TTC549 (cell line): ENCODE measurements around the gene COG3.
"Not testable (repeated sequence)": the region's sequence is repeated elsewhere in the genome, so short reads cannot be mapped to it uniquely, and the experiment has no call there.

Experiments
- FAIRE-seq: peaks from 2 replicates; lab custom pipeline; 2012; peaks lifted over from hg19 to GRCh38; lab: Jason Lieb, UNC

COG3 gene, protein sequence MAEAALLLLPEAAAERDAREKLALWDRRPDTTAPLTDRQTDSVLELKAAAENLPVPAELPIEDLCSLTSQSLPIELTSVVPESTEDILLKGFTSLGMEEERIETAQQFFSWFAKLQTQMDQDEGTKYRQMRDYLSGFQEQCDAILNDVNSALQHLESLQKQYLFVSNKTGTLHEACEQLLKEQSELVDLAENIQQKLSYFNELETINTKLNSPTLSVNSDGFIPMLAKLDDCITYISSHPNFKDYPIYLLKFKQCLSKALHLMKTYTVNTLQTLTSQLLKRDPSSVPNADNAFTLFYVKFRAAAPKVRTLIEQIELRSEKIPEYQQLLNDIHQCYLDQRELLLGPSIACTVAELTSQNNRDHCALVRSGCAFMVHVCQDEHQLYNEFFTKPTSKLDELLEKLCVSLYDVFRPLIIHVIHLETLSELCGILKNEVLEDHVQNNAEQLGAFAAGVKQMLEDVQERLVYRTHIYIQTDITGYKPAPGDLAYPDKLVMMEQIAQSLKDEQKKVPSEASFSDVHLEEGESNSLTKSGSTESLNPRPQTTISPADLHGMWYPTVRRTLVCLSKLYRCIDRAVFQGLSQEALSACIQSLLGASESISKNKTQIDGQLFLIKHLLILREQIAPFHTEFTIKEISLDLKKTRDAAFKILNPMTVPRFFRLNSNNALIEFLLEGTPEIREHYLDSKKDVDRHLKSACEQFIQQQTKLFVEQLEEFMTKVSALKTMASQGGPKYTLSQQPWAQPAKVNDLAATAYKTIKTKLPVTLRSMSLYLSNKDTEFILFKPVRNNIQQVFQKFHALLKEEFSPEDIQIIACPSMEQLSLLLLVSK

DNA sequence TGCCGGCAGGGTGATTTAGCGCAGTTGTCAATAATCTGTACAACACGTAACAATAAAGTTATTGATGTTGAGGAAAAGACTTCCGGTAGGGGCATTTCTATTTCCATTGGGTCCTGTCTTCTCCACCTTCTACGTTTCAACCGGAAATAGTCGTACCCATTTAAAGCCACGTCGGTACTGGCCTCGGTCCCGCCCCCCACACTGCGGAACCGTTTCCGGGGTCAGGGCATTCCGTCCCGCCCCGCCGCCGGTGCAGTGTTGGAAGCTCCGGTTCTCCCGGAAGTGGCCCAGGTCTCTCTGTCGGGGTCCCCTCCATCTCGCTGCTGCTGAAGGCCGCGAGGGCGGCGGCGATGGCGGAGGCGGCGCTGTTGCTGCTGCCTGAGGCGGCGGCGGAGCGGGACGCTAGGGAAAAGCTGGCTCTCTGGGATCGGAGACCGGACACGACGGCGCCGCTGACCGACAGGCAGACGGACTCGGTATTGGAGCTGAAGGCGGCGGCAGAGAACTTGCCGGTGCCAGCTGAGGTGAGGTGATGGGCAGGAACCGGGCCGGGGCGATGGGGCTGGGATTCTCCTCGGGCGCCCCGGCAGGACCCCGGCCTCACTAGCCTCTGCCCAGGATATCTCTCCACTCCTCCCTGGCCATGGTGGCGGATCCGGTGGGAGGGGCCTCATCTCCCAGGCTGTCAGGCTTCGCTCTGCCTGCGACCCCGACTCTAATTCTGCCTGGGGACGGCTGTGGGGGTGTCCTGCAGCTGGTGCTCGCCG is at the start of gene COG3:
Gene COG3 (plus strand): TSS at position 253 of the 767 bp plus-strand sequence. CDS start 98 bp downstream, at position 351.
- peak; percentile 94 for FAIRE-seq

DNA sequence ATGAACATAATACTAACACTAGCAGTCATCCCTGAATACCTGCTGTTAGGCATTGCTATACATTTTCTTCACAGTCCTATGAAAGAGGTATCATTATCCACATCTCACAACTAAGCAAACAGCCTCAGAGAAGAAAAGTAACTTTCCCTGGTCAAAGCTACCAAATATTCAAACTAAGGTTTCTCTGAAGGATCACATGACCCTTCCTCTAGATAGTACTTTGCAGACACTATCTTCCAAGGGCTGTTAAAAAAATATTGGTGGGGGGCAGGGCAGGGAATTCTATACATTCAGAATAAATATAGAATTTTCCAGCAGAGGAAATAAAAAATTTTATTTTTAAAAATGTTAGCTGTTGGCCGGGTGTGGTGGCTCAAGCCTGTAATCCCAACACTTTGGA is 49.6 kb upstream of the COG3 start:
- FAIRE-seq: no peak

DNA sequence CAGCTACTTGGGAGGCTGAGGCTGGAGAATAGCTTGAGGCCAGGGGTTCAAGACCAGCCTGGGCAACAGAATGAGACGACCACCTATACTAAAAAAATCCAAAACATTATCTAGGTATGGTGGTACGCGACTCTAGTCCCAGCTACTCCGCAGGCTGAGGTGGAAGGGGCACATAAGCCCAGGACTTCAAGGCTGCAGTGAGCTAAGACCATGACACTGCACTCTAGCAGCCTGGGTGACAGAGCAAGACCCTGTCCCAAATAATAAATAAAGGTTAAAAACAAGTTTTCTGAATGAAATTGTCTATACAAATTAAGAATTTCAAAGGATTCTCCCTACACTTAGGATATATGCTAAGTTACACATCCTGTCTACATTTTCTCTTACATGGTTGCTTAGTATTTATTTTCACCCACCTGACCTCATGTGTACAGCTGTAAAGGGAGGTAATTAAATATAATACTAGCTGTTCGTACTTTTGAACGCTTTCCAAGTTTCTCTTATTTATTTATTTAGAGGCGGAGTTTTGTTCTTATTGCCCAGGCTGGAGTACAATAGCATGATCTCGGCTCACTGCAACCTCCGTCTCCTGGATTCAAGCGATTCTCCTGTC is 48.1 kb upstream of the COG3 start:
- FAIRE-seq: no peak

DNA sequence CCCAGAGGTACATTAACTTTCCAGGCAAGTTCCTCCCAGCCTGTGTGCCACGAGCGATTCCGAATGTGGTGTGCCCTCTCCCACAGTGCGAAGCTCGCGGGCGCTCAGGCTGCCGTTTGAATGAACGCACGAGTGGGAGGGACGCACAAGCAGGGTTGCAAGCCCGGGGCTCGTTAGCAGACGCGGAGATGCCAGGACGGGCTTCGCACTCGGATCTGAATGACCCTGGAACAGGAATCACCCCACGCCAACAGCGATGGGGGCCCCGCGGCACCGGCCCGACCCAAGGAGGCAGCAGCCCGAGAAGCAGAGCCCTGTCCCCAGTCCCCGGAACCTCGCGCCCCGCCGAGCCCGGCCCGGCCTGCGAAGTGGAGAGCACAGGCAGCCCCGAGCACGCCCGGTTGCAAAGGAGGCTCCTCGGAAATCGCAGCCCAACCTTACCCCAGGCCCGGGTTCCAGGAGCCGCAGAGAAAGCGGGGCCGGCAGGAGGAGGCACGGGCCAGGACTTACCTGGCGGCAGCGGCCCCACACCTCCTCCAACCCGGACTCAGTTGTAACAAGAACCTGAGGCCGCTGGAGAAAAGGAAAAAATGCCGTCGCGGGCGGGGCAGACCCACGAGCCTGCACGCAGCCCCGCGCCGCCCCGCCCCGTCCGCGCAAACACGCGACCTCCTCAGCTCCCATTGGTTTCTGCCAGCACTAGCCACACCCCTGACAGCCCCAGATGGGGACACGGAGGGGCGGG is 46.8 kb upstream of the COG3 start, which contains the start of gene SLC25A30:
Gene SLC25A30 (minus strand): TSS at position 584 of the 745 bp plus-strand sequence. CDS start 6,948 bp downstream, outside the sequence.
- FAIRE-seq: no peak

DNA sequence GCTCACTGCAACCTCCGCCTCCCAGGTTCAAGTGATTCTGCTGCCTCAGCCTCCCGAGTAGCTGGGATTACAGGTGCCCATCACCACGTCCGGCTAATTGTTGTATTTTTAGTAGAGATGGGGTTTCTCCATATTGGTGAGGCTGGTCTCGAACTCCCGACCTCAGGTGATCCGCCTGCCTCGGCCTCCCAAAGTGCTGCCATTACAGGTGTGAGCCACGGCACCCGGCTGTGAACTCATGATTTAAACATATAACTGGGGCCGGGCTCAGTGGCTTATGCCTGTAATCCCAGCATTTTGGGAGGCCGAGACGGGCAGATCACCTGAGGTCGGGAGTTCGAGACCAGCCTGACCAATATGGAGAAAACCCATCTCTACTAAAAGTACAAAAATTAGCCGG is 45.4 kb upstream of the COG3 start:
- not testable (repeated sequence) for FAIRE-seq

DNA sequence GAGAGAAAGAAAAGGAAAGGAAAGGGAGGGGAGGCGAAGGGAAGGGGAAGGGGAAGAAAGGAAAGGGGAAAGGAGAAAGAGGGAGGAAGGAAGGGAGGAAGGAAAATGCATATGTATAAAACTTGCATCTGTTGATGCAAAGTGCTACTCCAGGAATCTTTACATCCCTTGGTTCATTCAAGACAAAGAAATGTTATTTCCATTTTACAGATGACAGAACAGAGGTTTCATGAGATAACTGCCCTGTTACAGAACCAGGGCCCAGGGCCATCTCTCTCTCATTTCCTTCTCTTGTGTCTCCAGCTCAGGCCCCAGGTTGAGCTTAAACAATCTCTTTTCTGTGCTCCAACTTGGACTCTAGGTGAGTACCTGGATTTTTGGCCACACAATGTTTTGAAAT is 44.8 kb upstream of the COG3 start:
- FAIRE-seq: no peak

DNA sequence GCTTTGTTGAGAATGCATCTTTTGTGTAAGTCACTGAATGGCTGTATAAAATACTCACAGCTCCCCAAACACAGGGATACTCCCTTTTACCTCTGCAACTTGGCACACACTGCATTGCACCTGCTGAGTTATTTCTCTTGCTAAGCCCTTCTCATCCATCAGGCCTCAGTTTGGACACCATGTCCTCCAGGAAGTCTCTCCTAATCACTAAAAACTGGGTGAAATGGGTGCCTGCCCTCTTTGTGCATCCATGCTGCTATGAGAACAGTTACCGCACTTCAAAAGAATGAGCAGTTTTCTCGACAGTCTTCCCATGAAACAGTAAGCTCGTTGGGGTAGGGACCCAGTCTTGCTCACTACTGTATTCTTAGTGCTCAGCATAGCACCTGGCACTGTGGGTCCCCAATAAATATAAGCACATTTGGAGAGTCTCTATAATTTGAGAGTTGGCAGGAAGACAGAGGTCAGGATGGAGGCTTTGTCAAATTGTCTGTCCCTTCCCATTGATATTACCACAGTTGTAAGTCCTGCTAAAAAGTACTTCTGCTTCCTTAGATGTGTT is 41.9 kb upstream of the COG3 start:
- no peak for FAIRE-seq

DNA sequence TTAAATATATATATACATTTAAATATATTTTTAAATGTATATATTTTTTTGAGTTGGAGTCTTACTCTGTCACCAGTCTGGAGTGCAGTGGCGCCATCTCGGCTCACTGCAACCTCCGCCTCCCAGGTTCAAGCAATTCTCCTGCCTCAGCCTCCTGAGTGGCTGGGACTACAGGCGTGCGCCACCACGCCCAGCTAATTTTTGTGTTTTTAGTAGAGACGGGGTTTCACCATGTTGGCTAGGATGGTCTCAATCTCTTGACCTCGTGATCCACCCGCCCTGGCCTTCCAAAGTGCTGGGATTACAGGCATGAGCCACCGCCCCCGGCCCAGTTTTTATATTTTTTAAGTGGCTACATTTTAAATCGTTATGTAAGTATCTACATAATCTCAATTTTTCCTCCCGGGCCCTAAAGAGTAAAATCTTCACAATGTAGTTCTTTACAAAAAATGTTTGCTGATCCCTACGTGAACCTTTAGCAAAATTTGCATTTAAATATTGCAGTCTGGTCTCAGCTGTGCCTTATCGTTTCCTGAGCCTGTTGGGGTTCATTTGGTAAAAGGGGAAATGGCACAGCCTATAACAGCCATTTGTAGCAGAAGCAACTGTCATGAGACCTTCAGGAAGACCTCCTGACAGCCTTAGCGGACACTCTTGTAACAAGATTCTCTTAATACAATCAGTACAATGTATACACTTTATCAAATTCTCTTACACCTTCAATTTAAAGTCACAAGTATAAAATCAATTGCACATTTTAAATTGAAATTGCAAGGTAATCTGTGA is 38.5 kb upstream of the COG3 start:
- FAIRE-seq: not testable (repeated sequence)

DNA sequence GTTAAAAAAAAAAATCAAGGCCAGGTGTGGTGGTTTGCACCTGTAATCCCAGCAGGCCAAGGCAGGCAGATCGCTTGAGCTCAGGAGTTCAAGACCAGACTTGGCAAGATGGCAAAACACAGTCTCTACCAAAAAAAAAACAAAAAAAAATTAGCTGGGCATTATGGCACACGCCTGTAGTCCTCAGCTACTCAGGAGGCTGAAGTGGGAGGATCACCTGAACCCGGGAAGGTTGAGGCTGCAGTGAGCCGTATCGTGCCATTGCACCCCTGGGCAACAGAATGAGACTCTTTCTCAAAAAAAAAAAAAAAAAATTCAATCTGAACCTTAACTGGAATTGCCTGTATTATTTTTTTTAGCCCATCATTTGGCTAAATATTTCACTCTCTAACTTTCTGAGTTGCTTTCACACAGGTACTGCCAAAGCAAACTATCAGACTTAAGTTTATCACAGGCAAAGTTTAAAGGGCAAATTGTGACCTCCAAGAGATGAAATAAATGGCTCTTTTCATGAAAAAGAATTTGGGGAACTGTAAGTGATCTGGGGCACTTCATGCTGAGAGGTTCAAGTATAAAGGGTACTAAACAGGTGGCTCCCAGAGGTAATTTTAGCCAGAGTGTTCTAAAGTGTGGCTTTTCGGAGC is 31.9 kb upstream of the COG3 start:
- no peak for FAIRE-seq

DNA sequence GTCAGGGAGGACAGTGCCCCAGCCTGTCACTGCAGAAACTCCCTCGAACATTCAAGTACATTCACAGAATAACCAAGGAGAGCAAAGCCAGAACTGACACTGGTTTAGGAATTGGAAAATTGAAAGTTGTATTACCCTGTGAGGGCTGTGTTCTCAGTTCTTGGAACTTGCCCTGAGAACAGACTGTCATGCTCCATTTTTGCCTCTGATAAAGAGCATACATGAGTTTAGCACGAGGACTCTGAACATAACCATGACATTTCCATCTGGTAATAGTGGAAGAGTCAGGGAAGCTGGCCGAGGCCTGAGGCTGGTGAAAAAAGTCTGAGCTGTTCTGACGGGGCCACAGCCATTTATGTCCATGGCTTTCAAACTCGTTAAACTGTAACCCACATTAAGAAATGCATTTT is 31.4 kb upstream of the COG3 start:
- no peak for FAIRE-seq

DNA sequence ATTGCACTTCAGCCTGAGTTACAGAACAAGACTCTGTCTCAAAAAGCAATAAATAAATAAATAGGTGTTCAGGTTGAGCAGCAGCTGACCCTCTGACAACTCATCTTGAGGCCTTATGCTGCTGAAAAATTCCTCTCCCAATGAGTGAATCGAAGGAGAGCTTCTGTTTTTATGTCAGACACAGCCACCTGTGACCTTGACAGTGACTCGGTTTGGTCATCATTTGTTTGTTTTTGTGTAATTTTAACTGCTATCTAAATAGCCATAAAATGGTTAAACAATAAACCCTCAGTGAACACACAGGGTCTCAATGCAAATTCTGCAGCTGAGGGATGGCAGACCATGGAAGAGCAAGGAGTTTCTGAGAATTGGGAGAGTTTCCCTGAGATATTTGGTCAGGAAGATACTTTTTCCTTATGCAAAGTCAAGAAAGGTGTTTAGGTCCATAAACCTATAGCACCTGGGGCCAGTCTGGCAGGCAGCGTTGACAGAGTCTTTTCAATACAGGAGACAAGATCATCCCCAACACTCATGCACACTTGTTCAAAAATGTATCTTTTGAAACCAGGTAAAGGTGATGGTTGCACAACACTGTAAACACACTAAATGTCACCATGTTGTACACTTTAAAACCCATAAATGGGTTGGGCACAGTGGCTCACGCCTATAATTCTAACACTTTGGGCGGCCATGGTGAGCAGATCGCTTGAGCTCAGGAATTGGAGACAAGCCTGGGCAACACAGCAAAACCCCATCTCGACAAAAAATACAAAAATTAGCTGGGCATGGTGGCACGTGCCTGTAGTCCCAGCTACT is 30.0 kb upstream of the COG3 start:
- no peak for FAIRE-seq

DNA sequence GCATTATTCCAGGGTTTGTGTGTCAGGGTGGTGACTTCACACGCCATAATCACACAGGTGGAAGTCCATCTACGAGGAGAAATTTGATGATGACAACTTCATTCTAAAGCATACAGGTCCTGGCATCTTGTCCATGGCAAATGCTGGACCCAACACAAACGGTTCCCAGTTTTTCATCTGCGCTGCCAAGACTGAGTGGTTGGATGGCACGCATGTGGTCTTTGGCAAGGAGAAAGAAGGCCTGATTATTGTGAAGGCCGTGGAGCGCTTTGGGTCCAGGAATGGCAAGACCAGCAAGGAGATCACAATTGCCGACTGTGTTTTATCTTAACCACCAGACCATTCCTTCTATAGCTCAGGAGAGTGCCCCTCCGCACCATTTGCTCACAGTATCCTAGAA is 28.4 kb upstream of the COG3 start:
- FAIRE-seq: no peak

DNA sequence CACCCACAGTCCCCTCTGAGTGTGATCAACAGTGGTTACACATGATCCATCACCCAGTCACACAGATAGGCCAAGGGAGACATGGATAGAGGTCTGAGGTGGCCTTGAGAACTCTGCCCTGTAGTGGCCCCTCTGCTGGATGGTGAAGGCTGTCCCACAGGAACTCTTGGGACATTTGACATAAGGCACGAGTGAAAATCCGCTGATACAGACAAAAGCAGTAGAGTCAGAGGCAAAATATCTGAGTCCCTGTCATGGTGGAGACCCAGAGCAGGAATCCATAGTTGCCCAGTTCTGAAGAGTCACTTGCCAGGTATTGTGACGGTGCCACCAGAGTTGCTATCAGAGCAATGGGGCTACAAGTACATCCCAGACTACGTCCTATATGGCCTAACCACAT is 27.8 kb upstream of the COG3 start:
- FAIRE-seq: no peak

DNA sequence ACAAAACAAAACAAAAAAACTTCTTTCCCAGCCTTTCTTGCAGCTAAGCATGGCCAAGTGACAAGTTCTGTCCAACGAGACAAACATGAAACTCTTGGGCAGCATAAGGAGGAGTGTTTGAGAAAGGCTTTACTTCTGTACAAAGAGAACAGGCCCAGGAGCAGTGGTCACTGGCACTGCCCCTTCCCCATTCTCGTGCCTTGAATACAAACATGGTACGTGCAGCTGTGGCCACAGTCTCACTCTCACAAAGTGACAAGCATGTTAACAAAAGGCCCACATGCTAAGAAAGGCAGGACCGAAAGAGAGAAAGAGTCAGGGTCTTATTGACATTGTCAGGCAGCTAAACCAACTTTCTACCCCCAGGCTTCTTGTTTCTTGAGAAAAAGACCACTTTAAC is 26.8 kb upstream of the COG3 start:
- no peak for FAIRE-seq

DNA sequence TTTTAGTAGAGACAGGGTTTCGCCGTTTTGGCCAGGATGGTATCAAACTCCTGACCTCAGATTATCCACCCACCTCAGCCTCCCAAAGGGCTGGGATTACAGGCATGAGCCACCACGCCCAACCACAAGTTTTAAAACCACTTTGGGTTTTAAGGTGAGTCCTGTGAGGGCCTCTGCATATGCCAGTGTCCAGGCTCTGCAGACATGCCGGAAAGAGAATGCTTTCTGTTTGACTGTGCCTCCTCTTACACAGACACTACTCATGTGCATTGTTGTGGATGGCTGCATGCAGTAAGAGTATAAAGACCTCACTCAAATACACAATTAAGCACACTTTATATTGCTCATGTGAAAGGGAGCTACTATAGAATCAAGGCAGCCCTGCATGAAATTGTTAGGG is 25.7 kb upstream of the COG3 start:
- no peak for FAIRE-seq

DNA sequence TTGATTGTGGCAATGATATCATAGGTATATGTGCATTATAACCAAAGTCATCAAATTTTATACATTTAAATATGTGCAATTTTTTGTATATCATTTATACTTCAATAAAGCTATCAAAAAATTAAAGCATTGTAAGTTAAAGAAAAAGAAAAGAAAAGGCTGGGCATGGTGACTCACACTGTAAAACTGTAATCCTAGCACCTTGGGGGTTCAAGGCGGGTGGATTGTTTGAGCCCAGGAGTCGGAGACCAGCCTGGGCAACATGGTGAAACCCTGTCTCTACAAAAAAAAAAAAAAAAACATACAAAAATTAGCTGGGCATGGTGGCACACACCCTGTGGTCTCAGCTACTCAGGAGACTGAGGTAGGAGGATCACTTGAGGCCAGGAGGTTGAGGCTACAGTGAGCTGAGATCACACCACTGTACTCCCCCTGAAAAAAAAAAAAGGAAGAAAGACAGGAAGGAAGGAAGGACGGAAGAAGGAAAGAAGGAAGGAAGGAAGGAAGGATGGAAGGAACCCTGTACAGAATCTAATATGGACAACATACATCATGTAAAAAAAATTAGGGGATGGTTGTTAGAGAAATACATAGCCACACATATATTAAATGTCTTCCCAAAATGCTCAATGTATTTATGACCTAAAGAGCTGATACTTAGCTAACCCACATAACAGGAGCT is 24.8 kb upstream of the COG3 start:
- no peak for FAIRE-seq

DNA sequence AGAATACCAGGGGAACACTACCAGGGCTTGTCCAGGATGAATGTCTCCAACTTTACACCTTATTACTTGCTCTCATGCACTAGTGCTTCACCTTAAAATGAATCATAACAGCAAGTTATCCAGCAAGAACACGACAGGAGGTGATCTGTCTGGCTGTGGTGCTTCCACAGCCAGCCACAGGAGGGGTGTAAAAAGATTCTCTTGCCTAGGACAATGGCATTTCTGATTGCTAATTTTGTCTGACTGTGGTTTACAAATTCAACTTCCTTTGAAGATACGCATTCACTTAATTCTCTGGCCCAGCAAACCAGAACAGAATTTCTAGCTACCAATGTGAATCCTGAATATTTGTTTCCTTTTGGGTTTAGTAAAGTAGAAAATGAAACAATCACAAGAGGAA is 23.1 kb upstream of the COG3 start:
- FAIRE-seq: no peak

DNA sequence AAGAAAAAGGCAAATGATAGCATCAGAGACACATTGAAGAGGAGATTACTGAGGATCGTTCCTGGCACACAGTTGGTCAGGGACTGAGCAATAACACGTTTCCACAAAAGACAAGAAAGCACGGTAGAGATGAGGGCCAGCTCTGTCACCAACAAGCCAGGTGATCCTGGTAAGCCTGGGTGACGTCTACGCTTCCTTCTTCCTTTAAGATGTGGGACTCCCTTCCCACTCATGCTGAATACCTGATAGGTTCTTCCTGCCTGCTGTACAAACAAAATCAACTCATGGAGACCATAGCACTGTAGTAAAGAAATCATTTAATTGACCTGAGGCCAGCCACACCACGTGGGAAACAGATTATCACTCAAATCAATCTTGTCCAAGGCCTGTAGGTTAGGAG is 19.7 kb upstream of the COG3 start:
- FAIRE-seq: no peak
